ENCODE results near the gene TMC8.

- TF ChIP-seq CTCF (conservative IDR thresholded peaks at IDR 0.05; ENCODE audit: low read depth, low read length): no peak
- TF ChIP-seq EZH2phosphoT487 (IDR thresholded peaks at IDR 0.05; ENCODE audit: borderline replicate concordance, low read length): no peak
Observed at GRCh38 chr17:78130437-78131101, at the start of gene TMC8.

All from PC-3 (cell line).